Ascending aorta (tissue), 2 donors: Measurements from ENCODE around the gene DUSP22. TPM values are rescaled to one million over a fixed set of nuclear protein-coding genes. Genes with fewer than 3 reads are reported as not detected.
A peak's percentile ranks its signal among the peaks of the same experiment; 100 is the strongest.

ENCODE experiments used
- DNase-seq, 2 donors: peaks; one replicate each; pipeline ENCODE4 v3.0.0-alpha.2; 2019; ENCODE audit warnings: low spot score in 2 of 2
- H3K27ac ChIP-seq, 2 donors: fragments of 200-600 bp; sonication (generic); one replicate each; pipeline ENCODE4 v1.5.1; 2016 to 2017; ENCODE audit warnings: mild to moderate bottlenecking in 1 of 2
- H3K27me3 ChIP-seq: fragments of 200-600 bp; sonication (generic); one replicate; pipeline ENCODE4 v1.5.1; 2017
- H3K36me3 ChIP-seq, 2 donors: fragments of 200-600 bp; sonication (generic); one replicate each; pipeline ENCODE4 v1.5.1; 2016
- H3K4me1 ChIP-seq, 2 donors: fragments of 200-600 bp; sonication (generic); one replicate each; pipeline ENCODE4 v1.5.1; 2016 to 2017; ENCODE audit warnings: mild to moderate bottlenecking in 1 of 2
- H3K4me3 ChIP-seq, 2 donors: fragments of 200-600 bp; sonication (generic); one replicate each; pipeline ENCODE4 v1.5.1; 2016 to 2017; ENCODE audit warnings: mild to moderate bottlenecking in 1 of 2
- H3K9me3 ChIP-seq, 2 donors: fragments of 200-600 bp; sonication (generic); one replicate each; pipeline ENCODE4 v1.5.1; 2016
- CTCF ChIP-seq, 3 experiments: fragments of 200-600 bp in 2 of 3; fragments of 450-650 bp in 1 of 3; sonication (generic) in 2 of 3; IDR thresholded peaks; one replicate each; pipeline ENCODE4 v1.5.1; 2016 to 2019; ENCODE audit warnings: antibody characterized with exemption in 3 of 3, mild to moderate bottlenecking in 1 of 3, moderate library complexity in 1 of 3
- intact Hi-C: fragments of 100-400 bp; cut with DNase I; formaldehyde crosslinking; loops from one replicate; pipeline ENCODE4 v1.15.1; 2023
- total RNA-seq: library from RNA; depleted of rRNA; stranded (reverse); fragments of >200 nt; gene quantifications from one replicate; pipeline ENCODE4 v1.1.0, GENCODE V29; 2016

Gene DUSP22
- total RNA-seq, 1 donor from 2014 or later: 216 TPM

GRCh38 chr6:358847-359246, 66.6 kb downstream of the DUSP22 start:
- Histone ChIP-seq H3K4me1 (no peaks in the 10 kb centered on the region), H3K36me3 (no peaks in the 10 kb centered on the region), H3K9me3 (peaks cover 0 to 11% of the 10 kb centered on the region in 2 donors), H3K27ac (no peak overlapping the region), H3K27me3 (no peaks in the 10 kb centered on the region), H3K4me3 (no peak overlapping the region)
- intact Hi-C loops: no loop called here
- no peak for DNase-seq
- no peak for TF ChIP-seq CTCF (IDR thresholded peaks at IDR 0.05)

- Histone ChIP-seq H3K27me3 (no peaks in the 10 kb centered on the region), H3K4me1 (no peaks in the 10 kb centered on the region), H3K36me3 (no peaks in the 10 kb centered on the region), H3K9me3 (peaks cover 0 to 17% of the 10 kb centered on the region in 2 donors), H3K4me3 (no peak overlapping the region), H3K27ac (no peak overlapping the region)
- peak in 1 of 2 donors; percentile 62 for DNase-seq
- intact Hi-C loops: no loop called here
- no peak for TF ChIP-seq CTCF (IDR thresholded peaks at IDR 0.05)
Observed at GRCh38 chr6:359261-360035, 67.2 kb downstream of the DUSP22 start.

GRCh38 chr6:360349-360748, 68.1 kb downstream of the DUSP22 start:
- H3K4me3 ChIP-seq: no peak overlapping the region
- H3K9me3 ChIP-seq: peaks cover 0 to 20% of the 10 kb centered on the region in 2 donors
- no peak for DNase-seq
- no peaks in the 10 kb centered on the region for H3K36me3 ChIP-seq
- H3K27me3 ChIP-seq: no peaks in the 10 kb centered on the region
- no peak overlapping the region for H3K27ac ChIP-seq
- no peaks in the 10 kb centered on the region for H3K4me1 ChIP-seq
- intact Hi-C loops: no loop called here
- no peak for TF ChIP-seq CTCF (IDR thresholded peaks at IDR 0.05)

- Histone ChIP-seq H3K4me3 (no peak overlapping the region), H3K9me3 (peaks cover 0 to 20% of the 10 kb centered on the region in 2 donors), H3K27me3 (no peaks in the 10 kb centered on the region), H3K36me3 (no peaks in the 10 kb centered on the region), H3K27ac (no peak overlapping the region), H3K4me1 (no peaks in the 10 kb centered on the region)
- intact Hi-C loops: no loop called here
- no peak for DNase-seq
- no peak for TF ChIP-seq CTCF (IDR thresholded peaks at IDR 0.05)
Observed at GRCh38 chr6:360764-361373, 68.6 kb downstream of the DUSP22 start.

- H3K27me3 ChIP-seq: no peaks in the 10 kb centered on the region
- no peaks in the 10 kb centered on the region for H3K4me1 ChIP-seq
- no peaks in the 10 kb centered on the region for H3K36me3 ChIP-seq
- no peak for DNase-seq
- no peak for TF ChIP-seq CTCF (IDR thresholded peaks at IDR 0.05)
- intact Hi-C loops: no loop called here
- H3K4me3 ChIP-seq: no peak overlapping the region
- no peak overlapping the region for H3K27ac ChIP-seq
- peaks cover 0 to 20% of the 10 kb centered on the region in 2 donors for H3K9me3 ChIP-seq
Observed at GRCh38 chr6:361411-362132, 69.3 kb downstream of the DUSP22 start.
